ENCODE measurements around the gene PDRG1.
"Not testable (repeated sequence)": the region's sequence is repeated elsewhere in the genome, so short reads cannot be mapped to it uniquely, and the experiment has no call there.

The PDRG1 gene

GRCh38 chr20:31926493-31926892 lies 25.4 kb downstream of the PDRG1 start:
- no peak for DNase-seq (ENCODE audit: low spot score)

- DNase-seq (ENCODE audit: low spot score): no peak
Measured at GRCh38 chr20:31925631-31926030, 26.2 kb downstream of the PDRG1 start.

- no peak for DNase-seq (ENCODE audit: low spot score)
Measured at GRCh38 chr20:31924561-31924960, 27.3 kb downstream of the PDRG1 start.

GRCh38 chr20:31923388-31924331 lies 28.2 kb downstream of the PDRG1 start:
- no peak for DNase-seq (ENCODE audit: low spot score)

GRCh38 chr20:31922588-31922987 lies 29.3 kb downstream of the PDRG1 start:
- no peak for DNase-seq (ENCODE audit: low spot score)

- no peak for DNase-seq (ENCODE audit: low spot score)
Measured at GRCh38 chr20:31922181-31922580, 29.7 kb downstream of the PDRG1 start.

GRCh38 chr20:31921480-31921879 lies 30.4 kb downstream of the PDRG1 start:
- not testable (repeated sequence) for DNase-seq (ENCODE audit: low spot score)

GRCh38 chr20:31920275-31920855 lies 31.5 kb downstream of the PDRG1 start:
- no peak for DNase-seq (ENCODE audit: low spot score)

GRCh38 chr20:31919410-31920155 lies 32.3 kb downstream of the PDRG1 start:
- DNase-seq (ENCODE audit: low spot score): no peak

- no peak for DNase-seq (ENCODE audit: low spot score)
Measured at GRCh38 chr20:31918466-31919105, 33.3 kb downstream of the PDRG1 start.

- not testable (repeated sequence) for DNase-seq (ENCODE audit: low spot score)
Measured at GRCh38 chr20:31917962-31918412, 33.9 kb downstream of the PDRG1 start.

GRCh38 chr20:31916708-31917107 lies 35.1 kb downstream of the PDRG1 start:
- no peak for DNase-seq (ENCODE audit: low spot score)

GRCh38 chr20:31915491-31916280 lies 36.2 kb downstream of the PDRG1 start:
- DNase-seq (ENCODE audit: low spot score): no peak

GRCh38 chr20:31914170-31914569 lies 37.7 kb downstream of the PDRG1 start:
- no peak for DNase-seq (ENCODE audit: low spot score)

GRCh38 chr20:31913431-31914157 lies 38.3 kb downstream of the PDRG1 start:
- no peak for DNase-seq (ENCODE audit: low spot score)

- no peak for DNase-seq (ENCODE audit: low spot score)
Measured at GRCh38 chr20:31910071-31910803, 41.6 kb downstream of the PDRG1 start.

- no peak for DNase-seq (ENCODE audit: low spot score)
Measured at GRCh38 chr20:31909253-31910070, 42.4 kb downstream of the PDRG1 start.

GRCh38 chr20:31908424-31908823 lies 43.4 kb downstream of the PDRG1 start:
- DNase-seq (ENCODE audit: low spot score): no peak

- DNase-seq (ENCODE audit: low spot score): no peak
Measured at GRCh38 chr20:31908016-31908415, 43.8 kb downstream of the PDRG1 start.
